HG03095 (cell line): ENCODE data around the gene NFIX.

Experiments
- ATAC-seq: cut with Tn5 transposase; IDR thresholded peaks from one replicate; pipeline ENCODE4 v1.9.1; 2021; ENCODE audit warnings: moderate library complexity; ENCODE audit not compliant: unreplicated experiment

The NFIX gene

GRCh38 chr19:13069415-13070359, 74.4 kb downstream of the NFIX start:
- no peak for ATAC-seq

- no peak for ATAC-seq
Measured at GRCh38 chr19:13070425-13071140, 75.3 kb downstream of the NFIX start.

- no peak for ATAC-seq
Measured at GRCh38 chr19:13071444-13072187, 76.3 kb downstream of the NFIX start.

GRCh38 chr19:13072188-13072908, 77.1 kb downstream of the NFIX start:
- ATAC-seq, result no peak

GRCh38 chr19:13073263-13073662, 78.0 kb downstream of the NFIX start:
- ATAC-seq, result no peak

GRCh38 chr19:13074378-13074777, 79.1 kb downstream of the NFIX start:
- no peak for ATAC-seq

- ATAC-seq, result no peak
Measured at GRCh38 chr19:13076320-13076719, 81.0 kb downstream of the NFIX start.

GRCh38 chr19:13076787-13077186, 81.5 kb downstream of the NFIX start:
- no peak for ATAC-seq

GRCh38 chr19:13077240-13077639, 82.0 kb downstream of the NFIX start:
- ATAC-seq, result no peak

- ATAC-seq, result no peak
Measured at GRCh38 chr19:13078381-13078780, 83.1 kb downstream of the NFIX start.

GRCh38 chr19:13078897-13079541, 83.7 kb downstream of the NFIX start:
- ATAC-seq, result no peak

GRCh38 chr19:13079542-13079986, 84.3 kb downstream of the NFIX start:
- no peak for ATAC-seq

GRCh38 chr19:13082192-13083007, 87.1 kb downstream of the NFIX start:
- no peak for ATAC-seq

- no peak for ATAC-seq
Measured at GRCh38 chr19:13083008-13083404, 87.7 kb downstream of the NFIX start.

GRCh38 chr19:13083627-13084026, 88.4 kb downstream of the NFIX start:
- ATAC-seq, result no peak

GRCh38 chr19:13085666-13086065, 90.4 kb downstream of the NFIX start:
- no peak for ATAC-seq

GRCh38 chr19:13086341-13086740, 91.1 kb downstream of the NFIX start:
- no peak for ATAC-seq

GRCh38 chr19:13087295-13087694, 92.0 kb downstream of the NFIX start:
- ATAC-seq, result no peak

- ATAC-seq, result no peak
Measured at GRCh38 chr19:13087795-13088537, 92.7 kb downstream of the NFIX start.
